ENCODE measurements around the gene LGR6. TPM values are rescaled to one million over a fixed set of nuclear protein-coding genes. Genes with fewer than 3 reads are reported as not detected.

The LGR6 gene
- total RNA-seq, 1 experiment from 2014 or later, result 1.0 TPM

- H3K27ac Mint-ChIP-seq, result no peak overlapping the region
- H3K9ac ChIP-seq (ENCODE audit: extremely low read depth, insufficient read length, low read length), result no peak overlapping the region
- no peak overlapping the region for H2BK15ac ChIP-seq (ENCODE audit: low read depth, low read length)
- no peak overlapping the region for H2BK120ac ChIP-seq (ENCODE audit: low read depth, low read length, poor library complexity, severe bottlenecking)
- H3K27me3 ChIP-seq (ENCODE audit: insufficient read depth, low read length), result no peaks in the 10 kb centered on the region
- no peaks in the 10 kb centered on the region for H3K79me1 ChIP-seq (ENCODE audit: insufficient read depth, low read depth, low read length, poor library complexity, severe bottlenecking)
- no peak overlapping the region for H2BK12ac ChIP-seq (ENCODE audit: insufficient read length, low read depth, low read length)
- H4K20me1 ChIP-seq (ENCODE audit: control insufficient read depth, insufficient read depth, insufficient read length), result no peaks in the 10 kb centered on the region
- H3K27me3 Mint-ChIP-seq (ENCODE audit: low read depth), result peaks cover 7% of the 10 kb centered on the region
- no peak for DNase-seq
- no peak overlapping the region for H3K23ac ChIP-seq (ENCODE audit: insufficient read length, low read depth, low read length)
- no peak overlapping the region for H4K8ac ChIP-seq (replicated peaks; ENCODE audit: insufficient read length, low read depth, low read length)
- H2BK5ac ChIP-seq (ENCODE audit: insufficient read length, low read length), result no peak overlapping the region
- H2AK5ac ChIP-seq (ENCODE audit: insufficient read length, low read length), result no peak overlapping the region
- no peak for TF ChIP-seq CTCF (conservative IDR thresholded peaks at IDR 0.05)
- H3K9me3 Mint-ChIP-seq, result no peaks in the 10 kb centered on the region
- H3K79me2 ChIP-seq (ENCODE audit: insufficient read depth, low read length), result no peaks in the 10 kb centered on the region
- no peaks in the 10 kb centered on the region for H3K36me3 Mint-ChIP-seq (ENCODE audit: insufficient read depth in 1 of 3, low read depth in 3 of 3)
- no peaks in the 10 kb centered on the region for H3K9me3 ChIP-seq (ENCODE audit: control insufficient read depth, low read depth, low read length)
- WGBS (ENCODE audit: extremely low coverage, insufficient read length, low lambda C conversion rate), result no CpG with 5 or more reads among the region's 10 CpGs
- H2BK20ac ChIP-seq (ENCODE audit: low read depth, low read length, poor library complexity, severe bottlenecking), result no peak overlapping the region
- no peak overlapping the region for H3K4me3 Mint-ChIP-seq
- no peak overlapping the region for H3K56ac ChIP-seq (ENCODE audit: insufficient read length, low read depth, low read length)
- H3K23me2 ChIP-seq (ENCODE audit: insufficient read length, low read depth, low read length, poor library complexity, severe bottlenecking), result no peaks in the 10 kb centered on the region
- H3K27ac ChIP-seq (ENCODE audit: insufficient read length, low read depth, low read length), result no peak overlapping the region
- H3K14ac ChIP-seq (ENCODE audit: insufficient read depth, low read length), result no peak overlapping the region
- H2AFZ ChIP-seq (ENCODE audit: low read length), result no peak overlapping the region
- H3K4ac ChIP-seq (ENCODE audit: low read depth, low read length), result no peak overlapping the region
- no peak overlapping the region for H3K4me2 ChIP-seq (ENCODE audit: insufficient read depth, insufficient read length, low read length)
- H3K18ac ChIP-seq (ENCODE audit: insufficient read length, low read depth, low read length), result no peak overlapping the region
- H4K5ac ChIP-seq (ENCODE audit: insufficient read length, low read depth, low read length), result no peak overlapping the region
- H3K4me1 Mint-ChIP-seq, result peaks cover 17 to 23% of the 10 kb centered on the region in 2 experiments
- H3T11ph ChIP-seq (ENCODE audit: low read length), result no peak overlapping the region
- H4K91ac ChIP-seq (ENCODE audit: insufficient read length, low read depth, low read length), result no peak overlapping the region
- peaks cover 3% of the 10 kb centered on the region; the same call in 1 of the 2 replicates for H3K4me1 ChIP-seq (ENCODE audit: insufficient read depth, low read length)
Measured at GRCh38 chr1:202283379-202283844, 89.8 kb downstream of the LGR6 start.

Data from H9 (cell line).